ENCODE results near the gene BCL2L13.

DNA sequence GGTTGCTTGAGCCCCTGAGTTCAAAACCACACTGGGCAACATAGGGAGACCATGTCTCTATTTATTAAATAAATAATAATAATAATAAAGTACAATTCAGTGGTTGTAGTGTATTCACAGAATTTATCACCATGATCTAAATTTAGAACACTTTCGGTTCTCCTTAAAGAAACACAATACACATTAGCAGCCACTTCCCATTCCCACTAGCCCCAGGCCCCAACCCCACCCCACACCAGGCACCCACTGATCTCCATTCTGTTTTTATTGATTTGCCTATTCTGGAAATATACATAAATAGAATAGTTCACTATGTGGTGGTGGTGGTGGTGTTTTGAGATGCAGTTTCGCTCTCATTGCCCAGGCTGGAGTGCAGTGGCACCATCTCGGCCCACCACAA, 45.7 kb downstream of the BCL2L13 start:
- TF ChIP-seq POLR2A (IDR thresholded peaks at IDR 0.05) (no peak), CTCF (IDR thresholded peaks at IDR 0.05) (no peak)
